A673 (cell line): ENCODE data around the gene SOST. TPM values are rescaled to one million over a fixed set of nuclear protein-coding genes. Genes with fewer than 3 reads are reported as not detected.
"Not testable (repeated sequence)": the region's sequence is repeated elsewhere in the genome, so short reads cannot be mapped to it uniquely, and the experiment has no call there.

Experiments
- BruUV-seq: library from RNA; stranded (reverse); fragments of 400-500 nt; replicated peaks from 2 replicates; lab custom pipeline; 2021; lab: Mats Ljungman, UMichigan
- CTCF ChIA-PET: fragments of 300-600 bp; sonication (Branson Sonifier 250); formaldehyde crosslinking; loops from one replicate; lab custom pipeline; 2022; ENCODE audit warnings: antibody characterized with exemption; lab: Charles Lee
- POLR2A ChIA-PET: fragments of 300-600 bp; sonication (Branson Sonifier 250); formaldehyde crosslinking; loops from one replicate; lab custom pipeline; 2022; ENCODE audit warnings: antibody characterized with exemption; ENCODE audit not compliant: low non-redundant PET; lab: Charles Lee
- DNase-seq: peaks from one replicate; pipeline ENCODE4 v3.0.0-alpha.2; 2015; ENCODE audit warnings: low spot score
- H3K27ac ChIP-seq: fragments of 200-600 bp; sonication (generic); 2 replicates; pipeline ENCODE4 v1.5.1; 2016; ENCODE audit warnings: mixed run types, low read depth, mild to moderate bottlenecking, mixed read lengths, antibody characterized with exemption, low read length; ENCODE audit not compliant: poor library complexity, severe bottlenecking
- H3K27me3 ChIP-seq: fragments of 200-600 bp; sonication (generic); replicated peaks from 2 replicates; pipeline ENCODE4 v1.6.1; 2017; ENCODE audit warnings: mixed run types, low read depth, mild to moderate bottlenecking, mixed read lengths, antibody characterized with exemption, low read length; ENCODE audit not compliant: insufficient read depth, poor library complexity
- H3K36me3 ChIP-seq: fragments of 200-600 bp; sonication (generic); 2 replicates; pipeline ENCODE4 v1.6.1; 2016; ENCODE audit warnings: mixed run types, mild to moderate bottlenecking, mixed read lengths, antibody characterized with exemption, low read length; ENCODE audit not compliant: insufficient read depth, poor library complexity, severe bottlenecking
- H3K4me1 ChIP-seq: fragments of 200-600 bp; sonication (generic); 2 replicates; pipeline ENCODE4 v1.6.1; 2017; ENCODE audit warnings: mixed run types, mild to moderate bottlenecking, mixed read lengths, antibody characterized with exemption, low read length; ENCODE audit not compliant: insufficient read depth, poor library complexity, severe bottlenecking
- H3K4me3 ChIP-seq: fragments of 200-600 bp; sonication (generic); 2 replicates; pipeline ENCODE4 v1.5.1; 2016; ENCODE audit warnings: low read depth, mixed run types, mild to moderate bottlenecking, mixed read lengths, low read length; ENCODE audit not compliant: poor library complexity, severe bottlenecking
- H3K9me3 ChIP-seq: fragments of 200-600 bp; sonication (generic); 2 replicates; pipeline ENCODE4 v1.6.1; 2016; ENCODE audit warnings: mixed run types, low read depth, mild to moderate bottlenecking, mixed read lengths, antibody characterized with exemption, low read length; ENCODE audit not compliant: poor library complexity, severe bottlenecking
- EZH2 ChIP-seq: fragments of 200-600 bp; sonication (generic); IDR thresholded peaks from 2 replicates; pipeline ENCODE4 v1.6.1; 2017; ENCODE audit warnings: borderline replicate concordance, low read depth, mild to moderate bottlenecking, mixed read lengths, antibody characterized with exemption, low read length; ENCODE audit not compliant: poor library complexity, severe bottlenecking
- intact Hi-C: fragments of 100-400 bp; cut with micrococcal nuclease; formaldehyde crosslinking; loops from one replicate; pipeline ENCODE4 v1.10.0; 2022; ENCODE audit not compliant: unreplicated experiment
- total RNA-seq: library from RNA; stranded (reverse); gene quantifications from 2 replicates; pipeline ENCODE4 v1.2.3, GENCODE V29; 2021
- TF ChIP-seq, protein P1 (sequence below): fragments of 300-800, 200-600 bp; sonication (generic); conservative IDR thresholded peaks from 2 replicates; pipeline ENCODE4 v1.5.1; 2017; ENCODE audit warnings: low read depth, mild to moderate bottlenecking, antibody characterized with exemption, low read length, moderate library complexity, mixed read lengths

SOST gene
- total RNA-seq, 1 experiment from 2014 or later = not detected

DNA sequence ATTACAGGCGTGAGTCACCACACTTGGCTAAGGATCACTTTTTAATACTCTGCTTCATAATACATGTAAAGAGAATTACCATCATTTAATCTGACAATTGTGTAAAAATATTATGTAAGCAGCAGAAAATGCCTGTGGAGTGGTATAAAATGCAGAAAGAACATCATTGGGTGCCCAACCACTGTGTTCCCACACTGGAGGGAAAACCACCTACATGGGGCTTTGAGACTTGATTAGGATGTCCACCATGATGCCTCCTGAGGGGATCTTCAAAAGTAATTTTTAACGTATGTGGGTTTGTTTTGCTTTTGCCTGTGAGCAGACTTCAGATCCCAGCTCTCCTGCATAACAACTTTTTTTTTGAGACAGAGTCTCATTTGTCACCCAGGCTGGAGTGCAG is 40.5 kb upstream of the SOST start:
- ChIA-PET POLR2A (no interaction called here), CTCF (no interaction called here)
- no TSS peak for BruUV-seq
- H3K27me3 ChIP-seq = no peaks in the 10 kb centered on the region
- intact Hi-C loops = no loop called here
- H3K4me1 ChIP-seq = no peaks in the 10 kb centered on the region
- H3K4me3 ChIP-seq = no peak overlapping the region
- no peak for DNase-seq
- H3K27ac ChIP-seq = no peak overlapping the region
- H3K9me3 ChIP-seq = no peaks in the 10 kb centered on the region
- H3K36me3 ChIP-seq = no peaks in the 10 kb centered on the region
- TF ChIP-seq, protein P1, sequence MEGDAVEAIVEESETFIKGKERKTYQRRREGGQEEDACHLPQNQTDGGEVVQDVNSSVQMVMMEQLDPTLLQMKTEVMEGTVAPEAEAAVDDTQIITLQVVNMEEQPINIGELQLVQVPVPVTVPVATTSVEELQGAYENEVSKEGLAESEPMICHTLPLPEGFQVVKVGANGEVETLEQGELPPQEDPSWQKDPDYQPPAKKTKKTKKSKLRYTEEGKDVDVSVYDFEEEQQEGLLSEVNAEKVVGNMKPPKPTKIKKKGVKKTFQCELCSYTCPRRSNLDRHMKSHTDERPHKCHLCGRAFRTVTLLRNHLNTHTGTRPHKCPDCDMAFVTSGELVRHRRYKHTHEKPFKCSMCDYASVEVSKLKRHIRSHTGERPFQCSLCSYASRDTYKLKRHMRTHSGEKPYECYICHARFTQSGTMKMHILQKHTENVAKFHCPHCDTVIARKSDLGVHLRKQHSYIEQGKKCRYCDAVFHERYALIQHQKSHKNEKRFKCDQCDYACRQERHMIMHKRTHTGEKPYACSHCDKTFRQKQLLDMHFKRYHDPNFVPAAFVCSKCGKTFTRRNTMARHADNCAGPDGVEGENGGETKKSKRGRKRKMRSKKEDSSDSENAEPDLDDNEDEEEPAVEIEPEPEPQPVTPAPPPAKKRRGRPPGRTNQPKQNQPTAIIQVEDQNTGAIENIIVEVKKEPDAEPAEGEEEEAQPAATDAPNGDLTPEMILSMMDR = no peak
- no peak for TF ChIP-seq EZH2

DNA sequence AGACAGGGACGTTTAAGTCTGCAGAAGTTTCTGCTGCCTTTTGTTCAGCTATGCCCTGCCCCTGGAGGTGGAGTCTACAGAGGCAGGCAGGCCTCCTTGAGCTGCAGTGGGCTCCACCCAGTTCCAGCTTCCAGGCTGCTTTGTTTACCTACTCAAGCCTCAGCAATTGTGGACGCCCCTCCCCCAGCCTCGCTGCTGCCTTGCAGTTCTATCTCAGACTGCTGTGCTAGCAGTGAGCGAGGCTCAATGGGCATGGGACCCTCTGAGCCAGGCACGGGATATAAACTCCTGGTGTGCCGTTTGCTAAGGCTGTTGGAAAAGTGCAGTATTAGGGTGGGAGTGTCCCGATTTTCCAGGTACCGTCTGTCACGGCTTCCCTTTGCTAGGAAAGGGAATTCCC is 39.4 kb upstream of the SOST start:
- H3K9me3 ChIP-seq, H3K27me3 ChIP-seq, DNase-seq, H3K4me3 ChIP-seq, H3K4me1 ChIP-seq, CTCF ChIA-PET, H3K36me3 ChIP-seq, POLR2A ChIA-PET, intact Hi-C loops, H3K27ac ChIP-seq, BruUV-seq: not testable (repeated sequence)

DNA sequence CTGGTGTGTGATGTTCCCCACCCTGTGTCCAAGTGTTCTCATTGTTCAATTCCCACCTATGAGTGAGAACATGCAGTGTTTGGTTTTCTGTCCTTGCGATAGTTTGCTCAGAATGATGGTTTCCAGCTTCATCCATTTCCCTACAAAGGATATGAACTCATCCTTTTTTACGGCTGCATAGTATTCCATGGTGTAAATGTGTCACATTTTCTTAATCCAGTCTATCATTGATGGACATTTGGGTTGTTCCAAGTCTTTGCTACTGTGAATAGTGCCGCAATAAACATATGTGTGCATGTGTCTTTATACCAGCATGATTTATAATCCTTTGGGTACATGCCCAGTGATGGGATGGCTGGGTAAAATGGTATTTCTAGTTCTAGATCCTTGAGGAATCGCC is 34.1 kb upstream of the SOST start:
- H3K27ac ChIP-seq, H3K4me1 ChIP-seq, POLR2A ChIA-PET, DNase-seq, intact Hi-C loops, H3K27me3 ChIP-seq, H3K9me3 ChIP-seq, H3K4me3 ChIP-seq, CTCF ChIA-PET, H3K36me3 ChIP-seq, BruUV-seq: not testable (repeated sequence)

DNA sequence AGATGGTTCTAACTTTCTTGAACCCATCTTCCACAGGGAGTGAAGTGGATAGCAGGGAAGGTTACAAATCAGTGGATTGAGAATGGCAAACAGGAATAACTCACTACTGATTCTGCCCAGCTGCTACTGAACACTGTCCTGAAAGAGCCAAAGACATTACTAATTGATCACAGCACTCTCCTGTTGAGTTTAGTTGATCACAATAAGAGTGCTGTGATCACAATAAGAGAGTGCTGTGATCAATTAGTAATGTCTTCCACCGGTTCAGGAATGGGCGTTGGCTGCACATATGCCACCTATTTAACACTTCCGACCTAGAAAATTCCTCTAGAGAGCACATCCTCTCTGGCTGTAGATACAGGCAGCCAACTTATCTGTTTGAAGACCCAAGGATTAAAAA is 33.0 kb upstream of the SOST start:
- no TSS peak for BruUV-seq
- Histone ChIP-seq H3K4me3 (no peak overlapping the region), H3K27me3 (no peaks in the 10 kb centered on the region), H3K9me3 (no peaks in the 10 kb centered on the region), H3K27ac (no peak overlapping the region), H3K36me3 (no peaks in the 10 kb centered on the region), H3K4me1 (peaks cover 12% of the 10 kb centered on the region)
- intact Hi-C loops = no loop called here
- peak; percentile 61 for DNase-seq
- TF ChIP-seq EZH2 = no peak
- TF ChIP-seq, protein P1 = no peak
- CTCF ChIA-PET = interaction anchor here (0.6 kb wide), 1 partner anchor 98 kb away, joined by 8 read pairs; no protein-coding TSS in a partner anchor
- POLR2A ChIA-PET = no interaction called here
